Activated T-cell treated with anti-CD3 and anti-CD28 coated beads, Interleukin-2, amount 50 U/mL, for 24 hours (primary cell): ENCODE results near the gene FUT6.
"Not testable (repeated sequence)": the region's sequence is repeated elsewhere in the genome, so short reads cannot be mapped to it uniquely, and the experiment has no call there.

ENCODE experiments used
- DNase-seq: peaks from one replicate; pipeline ENCODE4 v3.0.0-alpha.2; 2020
- H3K27ac Mint-ChIP-seq: 2 replicates; pipeline ENCODE4 v1.8.0; 2020; ENCODE audit warnings: mild to moderate bottlenecking, mixed read lengths
- H3K27me3 Mint-ChIP-seq: 2 replicates; pipeline ENCODE4 v1.8.0; 2020; ENCODE audit warnings: mixed read lengths
- H3K36me3 Mint-ChIP-seq: 2 replicates; pipeline ENCODE4 v1.8.0; 2020; ENCODE audit warnings: low read depth, mixed read lengths
- H3K4me1 Mint-ChIP-seq: 2 replicates; pipeline ENCODE4 v1.8.0; 2020; ENCODE audit warnings: low read depth, mixed read lengths
- H3K4me3 Mint-ChIP-seq: 2 replicates; pipeline ENCODE4 v1.8.0; 2020; ENCODE audit warnings: mild to moderate bottlenecking, moderate library complexity, mixed read lengths
- H3K9me3 Mint-ChIP-seq: 2 replicates; pipeline ENCODE4 v1.8.0; 2020; ENCODE audit warnings: mixed read lengths

Gene FUT6, protein sequence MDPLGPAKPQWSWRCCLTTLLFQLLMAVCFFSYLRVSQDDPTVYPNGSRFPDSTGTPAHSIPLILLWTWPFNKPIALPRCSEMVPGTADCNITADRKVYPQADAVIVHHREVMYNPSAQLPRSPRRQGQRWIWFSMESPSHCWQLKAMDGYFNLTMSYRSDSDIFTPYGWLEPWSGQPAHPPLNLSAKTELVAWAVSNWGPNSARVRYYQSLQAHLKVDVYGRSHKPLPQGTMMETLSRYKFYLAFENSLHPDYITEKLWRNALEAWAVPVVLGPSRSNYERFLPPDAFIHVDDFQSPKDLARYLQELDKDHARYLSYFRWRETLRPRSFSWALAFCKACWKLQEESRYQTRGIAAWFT

GRCh38 chr19:5839065-5840017 is at the start of gene FUT6:
TSS of gene FUT6 (minus strand) at chr19:5839702. CDS start at chr19:5832567, 7,135 bp downstream.
- Mint-ChIP-seq H3K4me3 (no peak within 1 kb of the TSS), H3K4me1 (peaks cover 8% of the 10 kb centered on the region), H3K27ac (no peak within 1 kb of the TSS), H3K27me3 (peaks cover 17% of the 10 kb centered on the region), H3K9me3 (no peaks in the 10 kb centered on the region), H3K36me3 (no peaks in the 10 kb centered on the region)
- DNase-seq = no peak

- DNase-seq, H3K4me1 Mint-ChIP-seq, H3K36me3 Mint-ChIP-seq, H3K4me3 Mint-ChIP-seq, H3K9me3 Mint-ChIP-seq, H3K27ac Mint-ChIP-seq: not testable (repeated sequence)
- H3K27me3 Mint-ChIP-seq = peaks cover 24% of the 10 kb centered on the region
These were observed 44.7 kb upstream of the FUT6 start for GRCh38 chr19:5884065-5884811.

DNA sequence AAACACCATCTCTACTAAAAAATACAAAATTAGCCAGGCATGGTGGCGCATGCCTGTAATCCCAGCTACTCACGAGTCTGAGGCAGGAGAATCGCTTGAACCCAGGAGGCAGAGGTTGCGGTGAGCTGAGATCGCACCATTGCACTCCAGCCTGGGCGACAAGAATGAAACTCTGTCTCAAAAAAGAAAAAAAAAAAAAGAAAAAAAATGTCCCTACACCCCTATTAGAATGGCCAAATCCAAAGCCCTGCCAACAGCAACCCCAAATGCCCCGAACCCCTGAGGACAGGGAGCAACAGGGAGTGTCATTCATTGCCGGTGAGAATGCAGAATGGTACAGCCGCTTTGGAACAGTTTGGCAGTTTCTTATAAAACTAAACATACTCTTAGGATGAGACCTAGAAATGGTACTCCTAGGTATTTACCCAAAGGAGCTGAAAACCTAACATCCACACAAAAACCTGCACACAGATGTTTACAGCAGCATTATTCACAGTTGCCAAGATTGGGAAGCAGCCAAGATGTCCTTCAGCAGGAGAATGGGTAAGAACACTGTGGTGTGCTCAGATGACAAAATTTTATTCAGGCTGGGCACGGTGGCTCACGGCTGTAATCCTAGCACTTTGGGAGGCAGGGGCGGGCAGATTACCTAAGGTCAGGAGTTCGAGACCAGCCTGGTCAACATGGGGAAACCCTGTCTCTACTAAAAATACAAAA is 43.8 kb upstream of the FUT6 start:
- not testable (repeated sequence) for H3K9me3 Mint-ChIP-seq, H3K36me3 Mint-ChIP-seq, H3K4me1 Mint-ChIP-seq, DNase-seq, H3K4me3 Mint-ChIP-seq, H3K27ac Mint-ChIP-seq
- peaks cover 28% of the 10 kb centered on the region for H3K27me3 Mint-ChIP-seq

- H3K4me3 Mint-ChIP-seq = no peak overlapping the region
- peaks cover 29% of the 10 kb centered on the region for H3K27me3 Mint-ChIP-seq
- no peaks in the 10 kb centered on the region for H3K36me3 Mint-ChIP-seq
- H3K4me1 Mint-ChIP-seq = no peaks in the 10 kb centered on the region
- no peak overlapping the region for H3K27ac Mint-ChIP-seq
- DNase-seq = no peak
- H3K9me3 Mint-ChIP-seq = no peaks in the 10 kb centered on the region
These were observed 43.0 kb upstream of the FUT6 start for GRCh38 chr19:5882421-5882968.

DNA sequence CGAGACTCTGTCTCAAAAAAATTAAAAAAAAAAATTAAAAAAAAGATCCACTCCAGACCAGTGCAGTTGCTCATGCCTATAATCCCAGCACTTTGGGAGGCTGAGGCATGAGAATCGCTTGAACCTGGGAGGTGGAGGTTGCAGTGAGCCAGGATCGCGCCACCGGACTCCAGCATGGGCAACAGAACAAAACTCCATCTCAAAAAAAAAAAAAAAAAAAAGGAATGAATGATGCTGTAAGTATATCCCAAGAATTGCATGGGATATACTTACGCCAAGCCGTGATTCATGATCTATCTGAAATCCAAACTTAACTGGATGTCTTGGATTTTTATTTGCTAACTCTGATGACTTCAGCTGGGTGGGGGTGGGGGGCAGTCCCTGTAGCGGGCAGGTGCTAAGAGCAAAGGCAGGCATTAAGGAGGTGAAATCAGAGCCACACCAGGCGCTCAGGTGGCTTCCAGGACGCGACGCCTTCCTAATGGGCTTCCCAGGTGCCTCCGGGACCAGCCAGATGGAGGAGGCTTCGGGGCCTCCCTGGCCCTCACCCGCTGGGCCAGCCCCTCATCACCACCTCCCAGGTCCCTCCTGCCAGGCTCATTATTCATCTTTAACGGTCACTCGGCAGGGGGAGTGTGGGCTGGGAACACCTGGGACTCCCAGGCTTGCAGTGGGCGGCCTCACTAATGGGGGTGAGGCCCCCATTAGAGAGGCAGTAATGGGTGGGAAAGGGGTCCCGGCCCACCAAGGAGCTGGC is 42.2 kb upstream of the FUT6 start:
- H3K36me3 Mint-ChIP-seq = no peaks in the 10 kb centered on the region
- no peak overlapping the region for H3K27ac Mint-ChIP-seq
- no peak overlapping the region for H3K4me3 Mint-ChIP-seq
- H3K4me1 Mint-ChIP-seq = no peaks in the 10 kb centered on the region
- no peaks in the 10 kb centered on the region for H3K9me3 Mint-ChIP-seq
- DNase-seq = no peak
- peaks cover 31% of the 10 kb centered on the region for H3K27me3 Mint-ChIP-seq

GRCh38 chr19:5880604-5881078 is 41.1 kb upstream of the FUT6 start:
- no peak for DNase-seq
- peaks cover 30% of the 10 kb centered on the region for H3K27me3 Mint-ChIP-seq
- H3K36me3 Mint-ChIP-seq = no peaks in the 10 kb centered on the region
- no peak overlapping the region for H3K27ac Mint-ChIP-seq
- no peaks in the 10 kb centered on the region for H3K4me1 Mint-ChIP-seq
- H3K4me3 Mint-ChIP-seq = no peak overlapping the region
- no peaks in the 10 kb centered on the region for H3K9me3 Mint-ChIP-seq

- Mint-ChIP-seq H3K4me1 (no peaks in the 10 kb centered on the region), H3K27ac (no peak overlapping the region), H3K9me3 (no peaks in the 10 kb centered on the region), H3K4me3 (no peak overlapping the region), H3K36me3 (no peaks in the 10 kb centered on the region), H3K27me3 (peaks cover 26% of the 10 kb centered on the region)
- DNase-seq = no peak
These were observed 40.7 kb upstream of the FUT6 start for GRCh38 chr19:5880196-5880595.

DNA sequence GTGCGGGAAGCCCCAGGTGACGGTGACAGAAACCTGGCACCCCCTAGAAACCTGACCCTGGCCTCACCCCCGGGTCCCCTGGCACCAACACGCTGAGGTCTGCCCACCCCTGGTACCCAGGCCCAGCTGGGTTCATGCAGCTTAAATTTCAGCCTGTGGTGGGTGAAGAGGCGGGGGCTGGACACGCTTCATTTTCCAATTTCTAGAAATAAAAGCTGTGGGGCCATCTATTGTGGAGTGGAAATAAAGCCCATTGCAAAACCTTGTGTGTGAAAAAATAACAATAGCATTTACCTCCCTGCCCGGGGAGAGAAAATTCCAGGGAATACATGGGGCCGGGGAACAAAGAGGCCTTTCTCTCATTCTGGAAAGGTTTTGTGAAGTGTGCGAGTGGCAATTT is 38.4 kb upstream of the FUT6 start:
- Mint-ChIP-seq H3K4me1 (no peaks in the 10 kb centered on the region), H3K27me3 (peaks cover 26% of the 10 kb centered on the region), H3K27ac (no peak overlapping the region)

GRCh38 chr19:5877427-5877826 is 37.9 kb upstream of the FUT6 start:
- H3K9me3 Mint-ChIP-seq = no peaks in the 10 kb centered on the region
- no peak overlapping the region for H3K27ac Mint-ChIP-seq
- peaks cover 24% of the 10 kb centered on the region for H3K27me3 Mint-ChIP-seq
- H3K4me1 Mint-ChIP-seq = no peaks in the 10 kb centered on the region
- no peak overlapping the region for H3K4me3 Mint-ChIP-seq
- H3K36me3 Mint-ChIP-seq = no peaks in the 10 kb centered on the region
- no peak for DNase-seq

More for the DNA sequence above, 38.4 kb upstream of the FUT6 start:
- no peak for DNase-seq
- no peaks in the 10 kb centered on the region for H3K36me3 Mint-ChIP-seq
- no peak overlapping the region for H3K4me3 Mint-ChIP-seq
- no peaks in the 10 kb centered on the region for H3K9me3 Mint-ChIP-seq

GRCh38 chr19:5874496-5874895 is 35.0 kb upstream of the FUT6 start:
- peaks cover 11% of the 10 kb centered on the region for H3K27me3 Mint-ChIP-seq
- not testable (repeated sequence) for H3K4me1 Mint-ChIP-seq, H3K4me3 Mint-ChIP-seq, H3K36me3 Mint-ChIP-seq, H3K27ac Mint-ChIP-seq, H3K9me3 Mint-ChIP-seq, DNase-seq

- Mint-ChIP-seq H3K27me3 (peaks cover 6% of the 10 kb centered on the region), H3K9me3 (no peaks in the 10 kb centered on the region), H3K4me1 (no peaks in the 10 kb centered on the region), H3K27ac (no peak overlapping the region), H3K4me3 (no peak overlapping the region), H3K36me3 (no peaks in the 10 kb centered on the region)
- no peak for DNase-seq
These were observed 34.2 kb upstream of the FUT6 start for GRCh38 chr19:5873617-5874199.

GRCh38 chr19:5870986-5871394 is 31.5 kb upstream of the FUT6 start:
- Mint-ChIP-seq H3K27me3 (no peaks in the 10 kb centered on the region), H3K4me3 (no peak overlapping the region), H3K27ac (no peak overlapping the region), H3K4me1 (no peaks in the 10 kb centered on the region), H3K36me3 (no peaks in the 10 kb centered on the region), H3K9me3 (no peaks in the 10 kb centered on the region)
- DNase-seq = no peak
